Measurements from ENCODE around the gene CDK5RAP2.

CDK5RAP2 gene

DNA sequence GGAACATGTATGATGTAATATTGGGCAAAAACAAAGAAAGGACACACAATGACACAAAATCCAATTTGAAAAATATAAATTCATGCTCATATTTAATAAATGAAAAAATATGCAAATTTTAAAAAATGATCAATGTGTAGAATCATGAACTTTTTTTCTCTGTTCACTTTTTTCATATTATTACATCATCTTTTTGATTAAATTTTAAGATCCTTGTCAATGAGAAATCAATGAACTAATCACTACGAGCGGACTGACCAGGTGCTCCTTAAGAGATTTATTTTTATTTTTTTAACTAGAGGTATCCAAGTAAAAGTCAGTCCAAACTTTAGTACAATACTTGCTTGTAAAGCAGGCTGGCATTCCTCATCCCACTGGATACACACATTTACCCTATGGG lies 174.1 kb downstream of the CDK5RAP2 start:
- TF ChIP-seq, protein P1, sequence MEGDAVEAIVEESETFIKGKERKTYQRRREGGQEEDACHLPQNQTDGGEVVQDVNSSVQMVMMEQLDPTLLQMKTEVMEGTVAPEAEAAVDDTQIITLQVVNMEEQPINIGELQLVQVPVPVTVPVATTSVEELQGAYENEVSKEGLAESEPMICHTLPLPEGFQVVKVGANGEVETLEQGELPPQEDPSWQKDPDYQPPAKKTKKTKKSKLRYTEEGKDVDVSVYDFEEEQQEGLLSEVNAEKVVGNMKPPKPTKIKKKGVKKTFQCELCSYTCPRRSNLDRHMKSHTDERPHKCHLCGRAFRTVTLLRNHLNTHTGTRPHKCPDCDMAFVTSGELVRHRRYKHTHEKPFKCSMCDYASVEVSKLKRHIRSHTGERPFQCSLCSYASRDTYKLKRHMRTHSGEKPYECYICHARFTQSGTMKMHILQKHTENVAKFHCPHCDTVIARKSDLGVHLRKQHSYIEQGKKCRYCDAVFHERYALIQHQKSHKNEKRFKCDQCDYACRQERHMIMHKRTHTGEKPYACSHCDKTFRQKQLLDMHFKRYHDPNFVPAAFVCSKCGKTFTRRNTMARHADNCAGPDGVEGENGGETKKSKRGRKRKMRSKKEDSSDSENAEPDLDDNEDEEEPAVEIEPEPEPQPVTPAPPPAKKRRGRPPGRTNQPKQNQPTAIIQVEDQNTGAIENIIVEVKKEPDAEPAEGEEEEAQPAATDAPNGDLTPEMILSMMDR (IDR thresholded peaks at IDR 0.05), result no peak
- Histone ChIP-seq H3K27ac (no peak overlapping the region), H3K4me3 (no peak overlapping the region)
- no peak for DNase-seq (ENCODE audit: low spot score)

DNA sequence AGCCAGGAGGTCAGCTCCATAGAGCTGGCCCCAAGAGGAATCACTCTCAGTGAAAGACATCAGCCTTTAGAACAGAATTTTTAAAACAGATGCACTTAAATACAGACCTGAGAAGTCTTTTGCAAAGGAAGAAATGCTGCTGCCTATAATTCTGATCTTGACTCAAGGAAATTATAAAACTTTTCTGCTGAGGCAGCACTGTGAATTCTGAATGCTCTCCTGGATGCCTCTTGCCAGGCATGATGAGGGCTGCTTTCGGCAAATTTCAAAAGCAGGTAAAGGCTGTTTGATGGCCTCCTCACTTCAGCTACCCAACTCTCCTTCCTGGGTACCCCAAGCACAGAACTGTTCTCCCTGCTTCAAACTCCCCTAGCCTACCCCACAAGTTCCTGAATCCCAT lies 174.8 kb downstream of the CDK5RAP2 start:
- H3K4me3 ChIP-seq, result no peak overlapping the region
- TF ChIP-seq, protein P1 (IDR thresholded peaks at IDR 0.05), result no peak
- H3K27ac ChIP-seq, result no peak overlapping the region
- no peak for DNase-seq (ENCODE audit: low spot score)

DNA sequence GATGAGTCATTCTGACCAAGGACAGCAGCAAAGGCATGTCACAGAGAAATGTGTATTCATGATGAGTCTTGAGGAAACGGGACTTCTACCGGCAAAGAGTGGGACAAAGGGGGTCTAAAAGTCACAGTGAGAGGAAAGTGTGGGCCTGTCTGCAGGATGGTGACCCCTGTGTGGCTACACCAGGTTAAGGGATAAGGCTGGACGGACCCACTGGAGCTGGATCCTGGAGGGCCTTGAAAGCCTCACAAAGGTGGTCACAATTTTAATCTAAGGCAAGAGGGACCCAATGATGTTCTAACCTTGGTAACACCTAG lies 176.5 kb downstream of the CDK5RAP2 start:
- Histone ChIP-seq H3K27ac (peak overlapping the region in 1 of 2 donors; percentile 62), H3K4me3 (no peak overlapping the region)
- TF ChIP-seq, protein P1 (IDR thresholded peaks at IDR 0.05), result no peak
- no peak for DNase-seq (ENCODE audit: low spot score)

DNA sequence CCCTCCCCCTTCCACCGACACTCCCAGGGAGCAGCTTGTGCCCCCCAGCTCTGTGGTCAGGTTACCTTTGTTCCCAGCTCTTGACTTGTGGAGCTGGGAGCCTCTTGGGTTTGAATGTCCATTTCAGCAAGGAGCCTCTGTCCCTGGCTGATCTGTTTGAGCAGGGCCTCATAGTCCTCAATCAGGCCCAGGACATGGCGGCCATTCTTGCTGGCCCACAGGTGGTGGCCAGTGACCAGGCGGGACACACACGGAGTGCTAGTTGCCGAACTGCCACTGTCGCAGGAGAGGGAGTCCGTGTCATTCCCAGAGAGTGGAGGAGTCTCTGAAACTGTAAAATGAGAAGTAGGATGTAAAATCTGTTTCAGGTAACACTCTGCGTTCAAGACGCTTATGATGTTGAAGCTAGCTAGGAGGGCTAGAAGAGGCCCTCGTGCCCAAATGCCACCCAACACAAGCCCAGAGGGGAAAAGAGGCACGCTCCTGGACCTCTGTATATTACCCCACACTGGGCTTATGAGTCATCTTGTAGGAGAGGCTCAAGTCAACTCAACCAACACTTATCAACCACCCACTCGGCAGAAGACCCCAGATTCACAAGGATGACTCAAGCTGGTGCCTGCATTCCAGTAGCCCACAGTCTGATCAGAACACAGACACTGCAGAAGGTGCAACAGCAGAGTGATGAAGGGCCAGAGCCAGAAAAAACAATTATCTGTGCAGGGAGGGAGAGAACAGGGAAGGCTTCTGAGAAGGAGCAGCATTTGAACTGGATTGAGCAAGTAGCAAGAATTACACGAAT lies 177.0 kb downstream of the CDK5RAP2 start:
- Histone ChIP-seq H3K27ac (peak overlapping the region in 1 of 2 donors; percentile 62), H3K4me3 (no peak overlapping the region)
- no peak for DNase-seq (ENCODE audit: low spot score)
- TF ChIP-seq, protein P1 (IDR thresholded peaks at IDR 0.05), result no peak

DNA sequence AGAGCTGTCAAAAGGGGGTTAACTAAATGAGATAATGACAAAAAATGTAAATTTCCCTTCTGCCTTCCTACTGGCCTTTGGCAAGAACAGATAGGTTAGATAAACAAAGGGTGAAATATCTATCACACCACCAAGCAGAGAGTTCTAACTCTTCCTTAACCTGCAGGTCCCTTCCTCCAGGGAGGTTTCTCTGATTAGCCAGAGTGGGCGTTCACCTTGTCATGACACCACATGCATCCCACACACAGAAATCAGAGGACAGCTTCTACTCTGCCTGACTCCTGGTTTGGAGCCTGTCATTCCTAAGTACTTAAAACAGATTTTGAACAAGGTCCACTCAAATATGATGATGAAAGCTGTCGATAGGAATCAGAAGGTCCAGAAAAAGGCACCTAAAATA lies 180.0 kb downstream of the CDK5RAP2 start:
- TF ChIP-seq, protein P1 (IDR thresholded peaks at IDR 0.05), result no peak
- DNase-seq (ENCODE audit: low spot score), result no peak
- H3K27ac ChIP-seq, result no peak overlapping the region
- no peak overlapping the region for H3K4me3 ChIP-seq

DNA sequence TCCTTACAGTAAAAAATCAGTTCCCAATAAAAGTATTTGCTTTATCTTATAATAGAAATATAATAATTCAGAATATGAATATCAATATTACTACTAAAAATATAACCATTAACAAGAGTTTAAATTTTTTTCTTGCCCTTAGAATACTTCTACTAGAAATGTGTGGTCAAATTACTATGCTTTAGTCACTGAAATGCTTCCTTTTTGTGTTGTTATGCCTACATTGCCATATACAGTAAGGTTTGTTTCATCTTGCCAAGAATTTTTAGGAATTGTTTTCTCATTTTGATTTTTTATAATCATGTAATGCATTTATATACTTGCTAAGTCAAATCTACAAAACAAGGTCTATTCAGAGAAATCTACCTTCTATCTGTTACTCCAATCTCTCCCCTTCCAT lies 181.7 kb downstream of the CDK5RAP2 start:
- TF ChIP-seq, protein P1 (IDR thresholded peaks at IDR 0.05), result no peak
- Histone ChIP-seq H3K27ac (no peak overlapping the region), H3K4me3 (no peak overlapping the region)
- no peak for DNase-seq (ENCODE audit: low spot score)

DNA sequence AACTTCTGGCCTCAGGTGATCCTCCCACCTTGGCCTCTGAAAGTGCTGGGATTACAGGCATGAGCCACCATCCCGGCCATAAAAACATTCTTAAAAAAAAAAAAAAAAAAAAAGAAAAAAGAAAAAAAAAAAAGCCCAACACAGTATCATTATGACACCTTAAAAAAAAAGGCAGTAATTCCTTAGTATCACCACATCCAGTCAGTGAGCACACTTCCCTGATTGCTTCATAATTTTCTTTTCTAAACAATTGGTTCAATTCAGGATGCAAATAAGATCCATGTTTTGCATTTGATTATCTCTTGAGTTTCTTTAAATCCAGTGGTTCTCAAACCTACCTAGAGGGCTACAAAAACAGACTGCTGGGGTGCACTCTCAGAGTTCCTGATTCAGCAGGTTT lies 182.5 kb downstream of the CDK5RAP2 start:
- no peak overlapping the region for H3K4me3 ChIP-seq
- TF ChIP-seq, protein P1 (IDR thresholded peaks at IDR 0.05), result no peak
- DNase-seq (ENCODE audit: low spot score), result no peak

More for the DNA sequence above, 182.5 kb downstream of the CDK5RAP2 start:
- no peak overlapping the region for H3K27ac ChIP-seq

Measured in coronary artery (tissue), 2 donors.